Measurements from ENCODE around the gene UGT1A10.

The UGT1A10 gene

GRCh38 chr2:233822101-233822771 lies 186.0 kb downstream of the UGT1A10 start:
- no peak for DNase-seq (ENCODE audit: low read depth in 2 of 2)
